Liver (tissue), 9 donors: ENCODE data around the gene SHC2. TPM values are rescaled to one million over a fixed set of nuclear protein-coding genes. Genes with fewer than 3 reads are reported as not detected.

Experiments used
- DNase-seq: peaks from one replicate; pipeline ENCODE4 v3.0.0-alpha.2; 2017; ENCODE audit warnings: low spot score
- H3K27ac ChIP-seq, 2 donors: one replicate each; pipeline ENCODE4 v1.7.0; 2013; ENCODE audit warnings: inconsistent platforms in 2 of 2, low read length in 2 of 2, control low read depth in 1 of 2, low read depth in 1 of 2, mild to moderate bottlenecking in 1 of 2
- H3K27me3 ChIP-seq, 4 donors: one replicate each; pipeline versions ENCODE4 v1.6.1 to v1.7.0; 2013; ENCODE audit warnings: low read length in 3 of 4, inconsistent platforms in 1 of 4, mild to moderate bottlenecking in 1 of 4, moderate library complexity in 1 of 4; ENCODE audit not compliant: control insufficient read depth in 4 of 4, insufficient read depth in 4 of 4
- H3K36me3 ChIP-seq, 4 donors: one replicate each; pipeline versions ENCODE4 v1.6.1 to v1.7.0; 2013; ENCODE audit warnings: low read length in 3 of 4, mild to moderate bottlenecking in 3 of 4, low read depth in 1 of 4, moderate library complexity in 1 of 4; ENCODE audit not compliant: control insufficient read depth in 4 of 4, insufficient read depth in 3 of 4
- H3K4me1 ChIP-seq, 4 donors: one replicate each; pipeline versions ENCODE4 v1.6.1 to v1.7.0; 2013; ENCODE audit warnings: low read length in 3 of 4, mild to moderate bottlenecking in 3 of 4, moderate library complexity in 1 of 4; ENCODE audit not compliant: control insufficient read depth in 4 of 4, insufficient read depth in 4 of 4
- H3K4me3 ChIP-seq, 3 donors: one replicate each; pipeline versions ENCODE4 v1.6.1 to v1.7.0; 2013; ENCODE audit warnings: low read length in 3 of 3, control low read depth in 1 of 3, low read depth in 1 of 3, mild to moderate bottlenecking in 1 of 3
- H3K9ac ChIP-seq, 2 donors: one replicate each; pipeline ENCODE4 v1.7.0; 2013; ENCODE audit warnings: low read length in 2 of 2, mild to moderate bottlenecking in 2 of 2, moderate library complexity in 2 of 2, control low read depth in 1 of 2, low read depth in 1 of 2
- H3K9me3 ChIP-seq, 4 donors: one replicate each; pipeline versions ENCODE4 v1.6.1 to v1.7.0; 2013; ENCODE audit warnings: low read length in 3 of 4; ENCODE audit not compliant: control insufficient read depth in 4 of 4
- EGR1 ChIP-seq, 2 donors: IDR thresholded peaks; 2 replicates each; pipeline ENCODE4 v1.6.1; 2016 to 2018; ENCODE audit warnings: antibody characterized with exemption in 2 of 2, low read depth in 2 of 2
- FOXA1 ChIP-seq: IDR thresholded peaks from 2 replicates; pipeline ENCODE4 v1.6.1; 2016; ENCODE audit warnings: antibody characterized with exemption
- FOXA2 ChIP-seq: IDR thresholded peaks from 2 replicates; pipeline ENCODE4 v1.6.1; 2016; ENCODE audit warnings: antibody characterized with exemption
- GABPA ChIP-seq, 2 donors: IDR thresholded peaks in 1 of 2; conservative IDR thresholded peaks in 1 of 2; 2 replicates each; pipeline ENCODE4 v1.6.1; 2016; ENCODE audit warnings: antibody characterized with exemption in 2 of 2, mild to moderate bottlenecking in 1 of 2, moderate library complexity in 1 of 2
- HNF4A ChIP-seq, 2 donors: conservative IDR thresholded peaks; 2 replicates each; pipeline ENCODE4 v1.6.1; 2016; ENCODE audit warnings: antibody characterized with exemption in 2 of 2, mild to moderate bottlenecking in 2 of 2
- HNF4G ChIP-seq: IDR thresholded peaks from 2 replicates; pipeline ENCODE4 v1.6.1; 2016; ENCODE audit warnings: antibody characterized with exemption
- JUND ChIP-seq, 2 donors: IDR thresholded peaks; 2 replicates each; pipeline ENCODE4 v1.6.1; 2016; ENCODE audit warnings: antibody characterized with exemption in 2 of 2
- MAX ChIP-seq: IDR thresholded peaks from 2 replicates; pipeline ENCODE4 v1.6.1; 2016; ENCODE audit warnings: antibody characterized with exemption
- NR2F2 ChIP-seq: IDR thresholded peaks from 2 replicates; pipeline ENCODE4 v1.6.1; 2016; ENCODE audit warnings: antibody characterized with exemption
- RAD21 ChIP-seq, 2 donors: IDR thresholded peaks; 2 replicates each; pipeline ENCODE4 v1.6.1; 2016; ENCODE audit warnings: antibody characterized with exemption in 2 of 2, mild to moderate bottlenecking in 2 of 2
- REST ChIP-seq: IDR thresholded peaks from 2 replicates; pipeline ENCODE4 v1.6.1; 2016; ENCODE audit warnings: antibody characterized with exemption, mild to moderate bottlenecking
- RXRA ChIP-seq, 2 donors: IDR thresholded peaks; 2 replicates each; pipeline ENCODE4 v1.6.1; 2017 to 2018; ENCODE audit warnings: antibody characterized with exemption in 2 of 2, mild to moderate bottlenecking in 1 of 2
- SP1 ChIP-seq: IDR thresholded peaks from 2 replicates; pipeline ENCODE4 v1.6.1; 2018; ENCODE audit warnings: antibody characterized with exemption, mild to moderate bottlenecking
- TAF1 ChIP-seq: conservative IDR thresholded peaks from 2 replicates; pipeline ENCODE4 v1.6.1; 2016; ENCODE audit warnings: antibody characterized with exemption, mild to moderate bottlenecking
- YY1 ChIP-seq: IDR thresholded peaks from 2 replicates; pipeline ENCODE4 v1.6.1; 2016; ENCODE audit warnings: antibody characterized with exemption, mild to moderate bottlenecking
- WGBS: extraction: QIAGEN DNeasy Blood & Tissue Kit; methylation state at CpG from one replicate; pipeline ENCODE4 v1.1.7; 2013; 5-methylcytosine and 5-hydroxymethylcytosine counted together
- polyA plus RNA-seq, 2 donors: library from polyadenylated mRNA; stranded (reverse) in 1 of 2; unstranded in 1 of 2; fragments of 200-250 nt in 1 of 2; fragments of >200 nt in 1 of 2; fragmentation: Nextera tagmentation in 1 of 2; extraction: Ambion mirVana in 1 of 2; gene quantifications; one replicate each; pipeline versions ENCODE4 v1.2.1 to v1.2.3, GENCODE V29; 2013 to 2015
- total RNA-seq, 2 donors: library from RNA; depleted of rRNA; stranded (reverse); fragments of >200 nt; gene quantifications; one replicate each; pipeline ENCODE4 v1.2.3, GENCODE V29; 2014
- TF ChIP-seq, protein P1 (sequence below): fragments of 150-350 bp; IDR thresholded peaks from 2 replicates; pipeline ENCODE4 v1.5.1; 2017; ENCODE audit warnings: improper control_type of control experiment, low read depth, low read length; ENCODE audit not compliant: missing input control
- TF ChIP-seq, protein P2 (sequence below): IDR thresholded peaks from 2 replicates; pipeline ENCODE4 v1.6.1; 2016; ENCODE audit warnings: antibody characterized with exemption
- TF ChIP-seq, protein P3 (sequence below): IDR thresholded peaks from 2 replicates; pipeline ENCODE4 v1.6.1; 2016; ENCODE audit warnings: antibody characterized with exemption
- donor health status: healthy.
- donor health status: healthy.
- donor health status: healthy.
- donor health status: healthy.
- donor health status: healthy.

Gene SHC2
- total and polyA plus RNA-seq, 4 donors: 15.6 to 43.0 (median 23.0) TPM

- TF ChIP-seq RXRA (IDR thresholded peaks at IDR 0.05) (no peak), SP1 (no peak), RAD21 (IDR thresholded peaks at IDR 0.05) (no peak), REST (no peak), TAF1 (no peak), EGR1 (IDR thresholded peaks at IDR 0.05; ENCODE audit: low read depth in 2 of 2) (no peak), YY1 (no peak), NR2F2 (no peak), FOXA2 (no peak), HNF4A (conservative IDR thresholded peaks at IDR 0.05) (no peak), JUND (IDR thresholded peaks at IDR 0.05) (no peak), GABPA (IDR thresholded peaks at IDR 0.05 in 1 of 2, conservative IDR thresholded peaks at IDR 0.05 in 1 of 2) (no peak)
- TF ChIP-seq, protein P1, sequence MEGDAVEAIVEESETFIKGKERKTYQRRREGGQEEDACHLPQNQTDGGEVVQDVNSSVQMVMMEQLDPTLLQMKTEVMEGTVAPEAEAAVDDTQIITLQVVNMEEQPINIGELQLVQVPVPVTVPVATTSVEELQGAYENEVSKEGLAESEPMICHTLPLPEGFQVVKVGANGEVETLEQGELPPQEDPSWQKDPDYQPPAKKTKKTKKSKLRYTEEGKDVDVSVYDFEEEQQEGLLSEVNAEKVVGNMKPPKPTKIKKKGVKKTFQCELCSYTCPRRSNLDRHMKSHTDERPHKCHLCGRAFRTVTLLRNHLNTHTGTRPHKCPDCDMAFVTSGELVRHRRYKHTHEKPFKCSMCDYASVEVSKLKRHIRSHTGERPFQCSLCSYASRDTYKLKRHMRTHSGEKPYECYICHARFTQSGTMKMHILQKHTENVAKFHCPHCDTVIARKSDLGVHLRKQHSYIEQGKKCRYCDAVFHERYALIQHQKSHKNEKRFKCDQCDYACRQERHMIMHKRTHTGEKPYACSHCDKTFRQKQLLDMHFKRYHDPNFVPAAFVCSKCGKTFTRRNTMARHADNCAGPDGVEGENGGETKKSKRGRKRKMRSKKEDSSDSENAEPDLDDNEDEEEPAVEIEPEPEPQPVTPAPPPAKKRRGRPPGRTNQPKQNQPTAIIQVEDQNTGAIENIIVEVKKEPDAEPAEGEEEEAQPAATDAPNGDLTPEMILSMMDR: no peak
- TF ChIP-seq, protein P2, sequence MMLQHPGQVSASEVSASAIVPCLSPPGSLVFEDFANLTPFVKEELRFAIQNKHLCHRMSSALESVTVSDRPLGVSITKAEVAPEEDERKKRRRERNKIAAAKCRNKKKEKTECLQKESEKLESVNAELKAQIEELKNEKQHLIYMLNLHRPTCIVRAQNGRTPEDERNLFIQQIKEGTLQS: no peak
- TF ChIP-seq, protein P3, sequence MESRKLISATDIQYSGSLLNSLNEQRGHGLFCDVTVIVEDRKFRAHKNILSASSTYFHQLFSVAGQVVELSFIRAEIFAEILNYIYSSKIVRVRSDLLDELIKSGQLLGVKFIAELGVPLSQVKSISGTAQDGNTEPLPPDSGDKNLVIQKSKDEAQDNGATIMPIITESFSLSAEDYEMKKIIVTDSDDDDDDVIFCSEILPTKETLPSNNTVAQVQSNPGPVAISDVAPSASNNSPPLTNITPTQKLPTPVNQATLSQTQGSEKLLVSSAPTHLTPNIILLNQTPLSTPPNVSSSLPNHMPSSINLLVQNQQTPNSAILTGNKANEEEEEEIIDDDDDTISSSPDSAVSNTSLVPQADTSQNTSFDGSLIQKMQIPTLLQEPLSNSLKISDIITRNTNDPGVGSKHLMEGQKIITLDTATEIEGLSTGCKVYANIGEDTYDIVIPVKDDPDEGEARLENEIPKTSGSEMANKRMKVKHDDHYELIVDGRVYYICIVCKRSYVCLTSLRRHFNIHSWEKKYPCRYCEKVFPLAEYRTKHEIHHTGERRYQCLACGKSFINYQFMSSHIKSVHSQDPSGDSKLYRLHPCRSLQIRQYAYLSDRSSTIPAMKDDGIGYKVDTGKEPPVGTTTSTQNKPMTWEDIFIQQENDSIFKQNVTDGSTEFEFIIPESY: no peak
- Histone ChIP-seq H3K4me3 (no peak overlapping the region), H3K9ac (no peak overlapping the region), H3K4me1 (no peaks in the 10 kb centered on the region), H3K9me3 (no peaks in the 10 kb centered on the region), H3K27ac (no peak overlapping the region), H3K36me3 (peaks cover 1 to 27% (median 9%) of the 10 kb centered on the region in 4 donors), H3K27me3 (no peaks in the 10 kb centered on the region)
- WGBS: 91% methylated on average over 47 of the region's 51 CpGs
- DNase-seq: no peak
Observed at GRCh38 chr19:426725-427445, 33.9 kb downstream of the SHC2 start.

- H3K27me3 ChIP-seq: no peaks in the 10 kb centered on the region
Observed at GRCh38 chr19:425056-425455, 35.8 kb downstream of the SHC2 start.

More at GRCh38 chr19:425056-425455, 35.8 kb downstream of the SHC2 start:
- Histone ChIP-seq H3K27ac (no peak overlapping the region), H3K9ac (no peak overlapping the region), H3K4me1 (no peaks in the 10 kb centered on the region), H3K36me3 (peaks cover 4 to 24% (median 10%) of the 10 kb centered on the region in 4 donors), H3K4me3 (no peak overlapping the region), H3K9me3 (no peaks in the 10 kb centered on the region)
- 95% methylated on average over 26 of the region's 26 CpGs for WGBS
- no peak for DNase-seq
- TF ChIP-seq EGR1 (IDR thresholded peaks at IDR 0.05; ENCODE audit: low read depth in 2 of 2) (no peak), JUND (IDR thresholded peaks at IDR 0.05) (no peak), YY1 (no peak), SP1 (no peak), NR2F2 (no peak), GABPA (IDR thresholded peaks at IDR 0.05 in 1 of 2, conservative IDR thresholded peaks at IDR 0.05 in 1 of 2) (no peak), RXRA (IDR thresholded peaks at IDR 0.05) (no peak), FOXA1 (no peak), MAX (no peak), HNF4G (no peak), FOXA2 (no peak)
- TF ChIP-seq, protein P1: no peak
- TF ChIP-seq, protein P3: no peak
- TF ChIP-seq, protein P2: no peak
